ENCODE results near the gene TCF7L1. TPM values are rescaled to one million over a fixed set of nuclear protein-coding genes. Genes with fewer than 3 reads are reported as not detected.

TCF7L1 gene
- total and polyA plus RNA-seq, 9 of the 15 experiments (the other 6 are each of a cell fraction or from before 2014, with no cell fraction given) = 0.03 to 0.11 (median 0.07) TPM; not detected in 5

DNA sequence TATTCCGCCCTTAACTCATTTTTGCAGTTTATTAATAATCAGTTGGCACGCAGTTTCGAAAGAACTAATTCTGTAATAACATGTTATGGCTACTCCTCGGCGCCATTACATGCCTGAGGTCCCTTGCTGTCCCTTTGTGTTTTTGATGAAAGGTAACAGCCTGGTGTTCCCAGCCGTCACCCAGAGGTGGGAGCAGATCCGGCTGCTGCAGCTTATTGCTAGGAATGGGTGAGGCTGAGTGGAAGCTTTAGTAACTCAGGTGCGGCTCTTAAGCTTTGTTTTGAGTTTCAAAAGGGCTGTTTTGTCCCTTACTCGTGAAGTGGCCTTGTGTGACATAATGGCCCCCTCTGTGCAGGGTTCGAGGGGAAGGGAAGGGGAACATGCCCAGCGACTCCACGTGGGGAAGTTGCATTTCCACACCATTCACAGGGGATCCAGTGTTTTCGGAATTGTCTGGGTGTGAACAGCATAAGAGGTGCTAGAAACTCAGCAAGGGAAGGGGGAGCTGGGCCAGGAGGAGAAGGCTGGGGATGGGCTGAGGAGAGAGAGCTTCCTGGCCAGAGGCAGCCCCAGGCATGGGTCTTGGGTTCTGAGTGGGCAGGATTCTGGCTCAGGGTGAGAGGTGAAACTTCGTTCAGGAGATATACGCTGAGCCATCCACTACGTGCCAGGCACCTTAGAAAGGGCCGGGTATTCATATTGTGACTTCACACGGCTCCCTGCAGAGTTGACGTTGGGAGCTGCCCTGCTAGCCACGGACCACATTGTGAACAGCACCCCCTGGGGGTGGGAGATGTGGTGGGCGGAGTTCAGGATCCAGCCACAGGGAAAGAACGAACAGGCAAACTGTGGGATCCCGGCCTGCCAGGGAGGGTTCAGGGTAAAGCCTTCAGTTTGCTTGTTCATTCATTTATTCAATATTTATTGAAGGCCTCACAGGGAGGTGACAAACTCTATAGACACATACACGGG, 110.2 kb downstream of the TCF7L1 start (continued):
- TF ChIP-seq, protein P1, sequence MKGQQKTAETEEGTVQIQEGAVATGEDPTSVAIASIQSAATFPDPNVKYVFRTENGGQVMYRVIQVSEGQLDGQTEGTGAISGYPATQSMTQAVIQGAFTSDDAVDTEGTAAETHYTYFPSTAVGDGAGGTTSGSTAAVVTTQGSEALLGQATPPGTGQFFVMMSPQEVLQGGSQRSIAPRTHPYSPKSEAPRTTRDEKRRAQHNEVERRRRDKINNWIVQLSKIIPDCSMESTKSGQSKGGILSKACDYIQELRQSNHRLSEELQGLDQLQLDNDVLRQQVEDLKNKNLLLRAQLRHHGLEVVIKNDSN (CRISPR knock-in tag; IDR thresholded peaks at IDR 0.05) = no peak
- TF ChIP-seq MAZ (CRISPR knock-in tag; conservative IDR thresholded peaks at IDR 0.05 in 1 of 2, IDR thresholded peaks at IDR 0.05 in 1 of 2) (peak in 1 of 2 experiments; percentile 27; a peak in 1 of 4 replicates), CCNT2 (IDR thresholded peaks at IDR 0.05; ENCODE audit: borderline replicate concordance, extremely low read depth, insufficient read length, low read depth, low read length) (no peak), SMC3 (conservative IDR thresholded peaks at IDR 0.05; ENCODE audit: insufficient read depth, low read depth, low read length) (peak; percentile 52), HNRNPH1 (optimal IDR thresholded peaks at IDR 0.05; ENCODE audit: low read depth, low read length) (no peak), STAT5B (CRISPR knock-in tag; IDR thresholded peaks at IDR 0.05) (no peak), TAF9B (IDR thresholded peaks at IDR 0.05; ENCODE audit: partially characterized antibody) (no peak), RAD51 (IDR thresholded peaks at IDR 0.05; ENCODE audit: borderline replicate concordance, low read depth) (no peak), LCOR (CRISPR knock-in tag; IDR thresholded peaks at IDR 0.05) (no peak), RFX1 (IDR thresholded peaks at IDR 0.05) (no peak), TAL1 (IDR thresholded peaks at IDR 0.05) (no peak)
- TF ChIP-seq, protein P2, sequence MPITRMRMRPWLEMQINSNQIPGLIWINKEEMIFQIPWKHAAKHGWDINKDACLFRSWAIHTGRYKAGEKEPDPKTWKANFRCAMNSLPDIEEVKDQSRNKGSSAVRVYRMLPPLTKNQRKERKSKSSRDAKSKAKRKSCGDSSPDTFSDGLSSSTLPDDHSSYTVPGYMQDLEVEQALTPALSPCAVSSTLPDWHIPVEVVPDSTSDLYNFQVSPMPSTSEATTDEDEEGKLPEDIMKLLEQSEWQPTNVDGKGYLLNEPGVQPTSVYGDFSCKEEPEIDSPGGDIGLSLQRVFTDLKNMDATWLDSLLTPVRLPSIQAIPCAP (CRISPR knock-in tag; IDR thresholded peaks at IDR 0.05; ENCODE audit: borderline replicate concordance) = no peak
- TF ChIP-seq, protein P3, sequence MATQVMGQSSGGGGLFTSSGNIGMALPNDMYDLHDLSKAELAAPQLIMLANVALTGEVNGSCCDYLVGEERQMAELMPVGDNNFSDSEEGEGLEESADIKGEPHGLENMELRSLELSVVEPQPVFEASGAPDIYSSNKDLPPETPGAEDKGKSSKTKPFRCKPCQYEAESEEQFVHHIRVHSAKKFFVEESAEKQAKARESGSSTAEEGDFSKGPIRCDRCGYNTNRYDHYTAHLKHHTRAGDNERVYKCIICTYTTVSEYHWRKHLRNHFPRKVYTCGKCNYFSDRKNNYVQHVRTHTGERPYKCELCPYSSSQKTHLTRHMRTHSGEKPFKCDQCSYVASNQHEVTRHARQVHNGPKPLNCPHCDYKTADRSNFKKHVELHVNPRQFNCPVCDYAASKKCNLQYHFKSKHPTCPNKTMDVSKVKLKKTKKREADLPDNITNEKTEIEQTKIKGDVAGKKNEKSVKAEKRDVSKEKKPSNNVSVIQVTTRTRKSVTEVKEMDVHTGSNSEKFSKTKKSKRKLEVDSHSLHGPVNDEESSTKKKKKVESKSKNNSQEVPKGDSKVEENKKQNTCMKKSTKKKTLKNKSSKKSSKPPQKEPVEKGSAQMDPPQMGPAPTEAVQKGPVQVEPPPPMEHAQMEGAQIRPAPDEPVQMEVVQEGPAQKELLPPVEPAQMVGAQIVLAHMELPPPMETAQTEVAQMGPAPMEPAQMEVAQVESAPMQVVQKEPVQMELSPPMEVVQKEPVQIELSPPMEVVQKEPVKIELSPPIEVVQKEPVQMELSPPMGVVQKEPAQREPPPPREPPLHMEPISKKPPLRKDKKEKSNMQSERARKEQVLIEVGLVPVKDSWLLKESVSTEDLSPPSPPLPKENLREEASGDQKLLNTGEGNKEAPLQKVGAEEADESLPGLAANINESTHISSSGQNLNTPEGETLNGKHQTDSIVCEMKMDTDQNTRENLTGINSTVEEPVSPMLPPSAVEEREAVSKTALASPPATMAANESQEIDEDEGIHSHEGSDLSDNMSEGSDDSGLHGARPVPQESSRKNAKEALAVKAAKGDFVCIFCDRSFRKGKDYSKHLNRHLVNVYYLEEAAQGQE (IDR thresholded peaks at IDR 0.05; ENCODE audit: borderline replicate concordance) = peak; percentile 33; the same call in 1 of the 2 replicates
- TF ChIP-seq, protein P3 (CRISPR knock-in tag; IDR thresholded peaks at IDR 0.05; ENCODE audit: low read depth) = no peak
- TF ChIP-seq, protein P4, sequence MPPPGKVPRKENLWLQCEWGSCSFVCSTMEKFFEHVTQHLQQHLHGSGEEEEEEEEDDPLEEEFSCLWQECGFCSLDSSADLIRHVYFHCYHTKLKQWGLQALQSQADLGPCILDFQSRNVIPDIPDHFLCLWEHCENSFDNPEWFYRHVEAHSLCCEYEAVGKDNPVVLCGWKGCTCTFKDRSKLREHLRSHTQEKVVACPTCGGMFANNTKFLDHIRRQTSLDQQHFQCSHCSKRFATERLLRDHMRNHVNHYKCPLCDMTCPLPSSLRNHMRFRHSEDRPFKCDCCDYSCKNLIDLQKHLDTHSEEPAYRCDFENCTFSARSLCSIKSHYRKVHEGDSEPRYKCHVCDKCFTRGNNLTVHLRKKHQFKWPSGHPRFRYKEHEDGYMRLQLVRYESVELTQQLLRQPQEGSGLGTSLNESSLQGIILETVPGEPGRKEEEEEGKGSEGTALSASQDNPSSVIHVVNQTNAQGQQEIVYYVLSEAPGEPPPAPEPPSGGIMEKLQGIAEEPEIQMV (tag; conservative IDR thresholded peaks at IDR 0.05; ENCODE audit: low read depth) = peak; percentile 69; the same call in 1 of the 2 replicates

Data from K562 (cell line).